ENCODE data around the gene GPR146.

The GPR146 gene

DNA sequence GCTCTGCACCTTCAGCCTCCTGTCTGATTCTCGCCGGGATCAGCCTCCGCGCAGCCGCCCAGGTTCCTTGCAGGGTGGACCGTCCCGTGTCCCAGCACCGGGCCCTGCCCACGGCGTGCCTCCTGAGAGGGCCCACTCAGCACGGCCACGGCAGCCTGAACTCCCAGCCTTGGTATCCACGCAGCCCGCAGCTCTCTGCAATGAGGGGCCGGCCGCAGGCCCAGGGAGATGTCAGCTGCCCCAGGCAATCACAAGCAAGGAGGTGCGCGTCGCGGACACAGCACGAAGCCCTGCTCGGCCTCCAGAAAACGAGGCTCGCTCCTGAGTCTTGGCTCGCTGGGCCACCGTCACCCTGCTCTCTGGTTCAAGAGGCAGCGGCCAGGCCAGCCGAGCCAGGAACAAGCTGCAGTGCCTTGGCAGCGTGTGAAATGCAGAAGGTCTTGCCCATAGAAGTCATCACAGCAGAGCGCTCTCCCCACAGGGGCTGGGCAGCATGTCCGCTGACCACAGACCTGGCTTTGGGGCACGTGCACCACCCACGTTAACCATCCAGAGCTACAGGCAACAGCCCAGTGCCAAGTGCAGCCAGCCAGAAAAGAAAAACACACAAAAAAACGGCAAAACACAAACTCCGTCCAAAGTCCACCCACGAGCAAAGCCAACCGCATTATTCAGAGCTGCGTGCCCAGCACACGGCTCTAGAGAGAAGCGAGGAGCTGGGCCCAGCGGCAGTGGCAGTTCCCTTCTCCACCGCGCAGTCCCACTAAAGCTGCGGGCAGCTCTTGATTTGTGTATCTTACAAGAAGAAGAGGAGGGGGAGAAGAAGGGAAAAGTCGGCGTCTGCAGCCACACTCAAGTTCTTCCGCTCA, 57.5 kb downstream of the GPR146 start:
- DNase-seq (ENCODE audit: low spot score), result no peak
- in situ Hi-C loops (cut with MboI; ENCODE audit: low sequenced_read_pairs, unreplicated experiment), result no loop called here

DNA sequence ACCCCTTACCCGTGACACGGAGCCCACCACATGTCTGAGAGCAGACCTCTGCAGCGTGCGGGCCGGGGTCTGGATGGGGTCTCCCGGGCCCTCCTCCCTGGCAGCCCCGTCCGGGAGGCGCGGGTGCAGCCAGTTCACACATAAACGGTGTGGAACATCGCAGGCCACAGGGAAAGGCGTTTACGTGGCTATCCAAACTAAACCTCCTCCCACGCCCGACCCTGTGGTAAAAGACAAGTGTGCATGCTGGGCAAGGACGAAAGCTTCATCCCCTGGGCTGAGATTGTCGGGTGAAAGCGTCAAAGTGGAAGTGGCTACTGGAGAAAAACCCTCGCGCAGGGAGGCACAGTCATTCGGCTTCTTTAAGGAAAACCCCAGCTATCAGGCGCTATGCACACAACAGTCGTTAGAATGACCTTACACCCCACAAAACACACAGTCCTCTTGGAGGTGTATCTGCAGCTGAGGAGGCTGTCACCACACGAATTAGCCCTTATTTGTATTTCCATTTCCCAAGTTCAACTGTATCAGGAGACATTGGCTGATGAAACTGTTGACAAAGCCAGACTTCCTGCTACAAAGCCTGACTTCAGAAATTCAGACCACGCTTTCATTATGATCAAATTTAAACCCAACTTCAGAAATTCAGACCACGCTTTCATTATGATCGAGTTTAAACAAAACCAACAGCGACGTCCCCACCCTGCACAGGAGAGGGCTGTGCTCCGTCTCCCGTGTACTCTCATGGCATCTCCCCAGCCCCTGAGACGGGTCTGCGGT, 58.9 kb downstream of the GPR146 start:
- in situ Hi-C loops (cut with MboI; ENCODE audit: low sequenced_read_pairs, unreplicated experiment), result no loop called here
- TF ChIP-seq, protein P1, sequence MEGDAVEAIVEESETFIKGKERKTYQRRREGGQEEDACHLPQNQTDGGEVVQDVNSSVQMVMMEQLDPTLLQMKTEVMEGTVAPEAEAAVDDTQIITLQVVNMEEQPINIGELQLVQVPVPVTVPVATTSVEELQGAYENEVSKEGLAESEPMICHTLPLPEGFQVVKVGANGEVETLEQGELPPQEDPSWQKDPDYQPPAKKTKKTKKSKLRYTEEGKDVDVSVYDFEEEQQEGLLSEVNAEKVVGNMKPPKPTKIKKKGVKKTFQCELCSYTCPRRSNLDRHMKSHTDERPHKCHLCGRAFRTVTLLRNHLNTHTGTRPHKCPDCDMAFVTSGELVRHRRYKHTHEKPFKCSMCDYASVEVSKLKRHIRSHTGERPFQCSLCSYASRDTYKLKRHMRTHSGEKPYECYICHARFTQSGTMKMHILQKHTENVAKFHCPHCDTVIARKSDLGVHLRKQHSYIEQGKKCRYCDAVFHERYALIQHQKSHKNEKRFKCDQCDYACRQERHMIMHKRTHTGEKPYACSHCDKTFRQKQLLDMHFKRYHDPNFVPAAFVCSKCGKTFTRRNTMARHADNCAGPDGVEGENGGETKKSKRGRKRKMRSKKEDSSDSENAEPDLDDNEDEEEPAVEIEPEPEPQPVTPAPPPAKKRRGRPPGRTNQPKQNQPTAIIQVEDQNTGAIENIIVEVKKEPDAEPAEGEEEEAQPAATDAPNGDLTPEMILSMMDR (IDR thresholded peaks at IDR 0.05; ENCODE audit: borderline replicate concordance, control extremely low read depth, extremely low read depth, insufficient read depth, missing control alignments), result no peak
- peak; percentile 77 for DNase-seq (ENCODE audit: low spot score)

More for the DNA sequence above, 57.5 kb downstream of the GPR146 start:
- TF ChIP-seq, protein P1 (IDR thresholded peaks at IDR 0.05; ENCODE audit: borderline replicate concordance, control extremely low read depth, extremely low read depth, insufficient read depth, missing control alignments), result no peak

DNA sequence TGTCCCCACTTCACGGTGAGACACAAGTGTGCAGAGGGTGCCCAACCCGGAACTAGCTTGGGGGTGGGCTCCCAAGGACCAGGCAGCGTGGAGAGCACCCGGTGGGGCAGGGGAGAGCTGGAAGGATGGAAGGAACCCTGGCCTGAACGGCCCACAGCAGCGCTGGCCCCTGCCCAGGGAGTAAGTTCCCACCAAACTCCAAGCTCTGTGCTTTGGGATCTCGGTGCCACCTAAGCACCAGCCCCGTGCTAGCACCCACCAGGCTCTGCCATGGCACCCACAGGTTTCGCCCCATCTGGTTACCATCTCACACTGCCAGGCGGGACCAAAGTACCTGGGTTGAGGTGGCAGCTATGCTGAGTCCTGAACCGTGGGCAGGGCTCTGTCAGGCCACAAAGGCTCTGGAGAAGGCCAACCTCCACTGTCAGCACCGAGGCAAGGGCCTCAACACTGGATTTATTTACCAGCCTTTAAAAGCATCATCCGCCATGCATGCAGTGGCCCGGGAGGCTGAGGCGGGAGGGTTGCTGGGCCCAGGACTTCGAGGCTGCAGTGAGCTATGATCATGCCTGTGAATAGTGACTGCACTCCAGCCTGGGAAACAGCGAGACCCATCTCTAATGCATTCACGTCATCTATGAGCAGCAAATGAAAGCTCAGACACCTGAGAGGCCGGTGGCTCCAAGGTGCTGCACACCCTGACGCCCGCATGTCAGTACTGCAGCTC, 59.6 kb downstream of the GPR146 start:
- in situ Hi-C loops (cut with MboI; ENCODE audit: low sequenced_read_pairs, unreplicated experiment), result no loop called here
- no peak for DNase-seq (ENCODE audit: low spot score)
- TF ChIP-seq, protein P1 (IDR thresholded peaks at IDR 0.05; ENCODE audit: borderline replicate concordance, control extremely low read depth, extremely low read depth, insufficient read depth, missing control alignments), result no peak

DNA sequence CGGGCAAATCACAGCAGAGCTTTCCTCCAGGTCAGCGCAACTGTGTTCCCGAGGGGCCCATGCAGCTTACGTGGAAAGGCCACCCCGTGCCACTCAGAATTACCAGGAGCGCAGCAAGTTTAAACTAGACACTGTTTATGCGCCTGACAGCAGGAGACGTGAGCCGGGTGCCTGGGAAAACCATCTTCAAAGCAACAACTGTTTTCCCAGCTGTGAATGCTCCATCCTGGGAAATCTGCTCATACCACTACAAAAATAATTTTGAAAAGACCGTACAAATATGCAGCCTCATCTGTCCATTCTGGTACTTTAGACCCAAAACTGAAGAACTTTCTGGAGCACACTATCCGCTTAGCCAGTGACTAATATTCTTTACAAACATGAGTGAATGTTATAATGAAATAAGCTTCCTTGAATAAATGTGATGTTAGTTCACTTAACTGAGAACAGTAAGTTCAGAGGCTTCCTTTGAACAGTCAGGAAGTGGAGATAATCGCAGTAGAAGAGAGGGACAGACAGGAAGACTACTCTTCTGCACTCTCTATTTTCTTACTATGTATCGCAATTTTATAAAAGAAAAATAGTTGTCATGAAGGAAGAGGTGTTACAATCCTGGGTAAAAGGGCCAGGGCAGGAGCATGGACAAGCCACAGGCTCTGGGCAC, 60.3 kb downstream of the GPR146 start:
- TF ChIP-seq, protein P1 (IDR thresholded peaks at IDR 0.05; ENCODE audit: borderline replicate concordance, control extremely low read depth, extremely low read depth, insufficient read depth, missing control alignments), result no peak
- in situ Hi-C loops (cut with MboI; ENCODE audit: low sequenced_read_pairs, unreplicated experiment), result no loop called here
- no peak for DNase-seq (ENCODE audit: low spot score)

DNA sequence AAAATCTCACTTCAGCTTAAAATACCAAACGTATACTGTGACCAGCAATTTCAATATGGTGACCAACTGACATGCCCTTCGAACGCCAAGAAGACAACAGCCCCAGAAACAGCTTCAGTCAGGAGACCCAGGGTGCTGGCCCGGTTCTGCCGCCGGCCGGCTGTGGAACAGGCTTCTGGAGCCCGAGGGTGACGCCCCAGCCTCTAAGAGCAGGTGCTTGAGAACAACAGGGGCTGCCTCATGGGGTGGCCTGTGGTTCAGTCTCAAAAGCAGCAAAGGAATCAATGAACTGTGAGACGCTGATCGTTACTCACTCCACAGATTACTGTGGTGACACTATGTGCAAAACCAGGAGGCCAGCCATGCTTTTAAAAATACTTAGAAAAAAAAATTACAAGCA, 60.8 kb downstream of the GPR146 start:
- DNase-seq (ENCODE audit: low spot score), result peak; percentile 81
- in situ Hi-C loops (cut with MboI; ENCODE audit: low sequenced_read_pairs, unreplicated experiment), result no loop called here
- TF ChIP-seq, protein P1 (IDR thresholded peaks at IDR 0.05; ENCODE audit: borderline replicate concordance, control extremely low read depth, extremely low read depth, insufficient read depth, missing control alignments), result no peak

All from GM13976 (cell line).